ENCODE measurements around the gene MEIKIN.

The MEIKIN gene

GRCh38 chr5:131973089-131973712 lies 27.7 kb upstream of the MEIKIN start:
- DNase-seq = no peak

DNA sequence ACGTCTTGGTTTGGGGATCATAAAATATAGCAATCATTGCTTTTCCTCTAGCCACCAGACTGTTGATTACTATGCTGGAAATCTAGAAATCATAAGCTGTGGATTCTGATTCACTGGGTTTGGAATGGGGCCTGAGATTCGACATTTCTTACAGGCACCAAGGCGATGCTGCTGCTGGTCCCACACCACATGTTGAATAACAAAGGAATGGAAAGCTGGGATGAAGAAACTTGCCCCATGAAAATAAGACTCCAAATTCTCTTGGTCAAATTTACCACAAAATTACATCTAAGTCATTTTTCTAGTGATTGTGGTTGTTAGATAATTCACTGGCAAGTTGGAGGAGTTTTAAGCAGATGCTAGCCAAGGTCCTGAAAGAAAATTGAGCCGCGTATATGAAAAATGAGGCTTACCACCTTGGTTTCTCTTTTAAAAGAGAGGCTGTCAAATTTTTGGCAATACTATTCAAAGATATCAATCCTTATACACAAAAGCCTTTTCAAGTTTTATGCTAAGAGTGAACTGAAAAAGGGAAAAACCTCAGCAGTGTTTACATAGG lies 23.0 kb upstream of the MEIKIN start:
- no peak for DNase-seq

DNA sequence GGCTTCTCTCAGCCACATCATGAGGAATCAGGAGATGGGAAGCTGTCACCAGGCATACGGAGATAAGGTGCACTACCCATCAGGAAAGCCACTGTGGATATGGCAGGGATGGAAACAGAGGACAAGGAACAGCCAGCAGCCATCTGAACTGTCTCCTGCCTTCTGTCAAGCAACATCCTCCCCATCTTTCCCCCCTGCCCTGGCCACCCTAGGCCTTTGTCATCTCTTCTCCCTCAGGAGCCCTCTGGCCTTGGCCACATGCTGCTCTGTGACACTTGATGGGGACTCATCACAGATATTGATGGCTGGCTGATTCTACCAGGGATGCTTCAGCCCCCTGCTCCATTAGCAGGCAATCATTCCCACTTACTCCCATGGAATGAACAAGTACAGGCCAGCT lies 21.1 kb upstream of the MEIKIN start:
- no peak for DNase-seq

DNA sequence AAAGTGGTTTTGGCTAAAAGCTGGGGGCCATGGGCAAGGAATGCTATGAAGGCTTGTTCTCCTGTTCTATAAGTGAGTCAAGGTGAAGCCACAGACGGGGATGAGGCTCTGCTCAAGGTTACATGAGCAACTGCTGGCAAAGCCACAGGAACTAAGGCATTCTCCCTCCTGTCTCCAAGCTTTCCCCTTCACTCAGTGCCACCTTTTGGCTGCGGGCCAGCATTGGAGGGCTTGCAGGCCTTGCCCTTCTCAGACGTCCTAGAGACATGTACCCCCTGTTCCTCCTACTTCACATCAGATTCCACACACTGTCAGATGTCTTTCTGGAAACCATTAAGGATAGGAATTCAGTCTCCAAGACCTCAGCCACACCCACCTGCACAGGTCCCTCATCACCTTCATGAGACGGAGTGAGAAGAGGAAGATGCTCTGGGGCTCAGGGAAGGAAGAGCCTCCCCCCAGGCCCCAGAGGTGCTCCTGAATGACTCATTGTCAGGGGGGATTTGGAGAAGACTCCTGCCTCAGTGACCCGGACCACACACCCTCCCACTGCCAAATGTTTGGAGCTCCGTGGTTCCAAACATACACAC lies 20.5 kb upstream of the MEIKIN start:
- DNase-seq = no peak

DNA sequence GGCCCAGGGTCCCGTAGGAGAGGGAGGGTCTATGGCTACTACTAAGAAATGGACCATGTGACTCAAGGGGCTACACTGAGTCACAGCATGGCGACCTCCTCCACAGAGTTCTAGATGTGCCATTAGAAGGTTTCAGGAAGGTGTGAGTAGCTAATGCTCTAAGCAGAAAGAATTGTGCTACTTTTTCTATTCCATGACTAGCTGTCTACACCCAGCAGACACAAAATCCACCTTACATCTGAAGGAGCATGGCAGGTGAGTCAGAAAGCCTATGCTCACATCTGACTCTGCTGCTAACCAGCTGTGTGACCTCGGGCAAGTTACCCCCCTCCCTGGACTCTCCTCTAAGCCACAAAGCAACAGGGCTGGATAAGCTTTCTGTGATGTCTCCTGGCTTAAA lies 14.4 kb upstream of the MEIKIN start:
- DNase-seq = no peak

DNA sequence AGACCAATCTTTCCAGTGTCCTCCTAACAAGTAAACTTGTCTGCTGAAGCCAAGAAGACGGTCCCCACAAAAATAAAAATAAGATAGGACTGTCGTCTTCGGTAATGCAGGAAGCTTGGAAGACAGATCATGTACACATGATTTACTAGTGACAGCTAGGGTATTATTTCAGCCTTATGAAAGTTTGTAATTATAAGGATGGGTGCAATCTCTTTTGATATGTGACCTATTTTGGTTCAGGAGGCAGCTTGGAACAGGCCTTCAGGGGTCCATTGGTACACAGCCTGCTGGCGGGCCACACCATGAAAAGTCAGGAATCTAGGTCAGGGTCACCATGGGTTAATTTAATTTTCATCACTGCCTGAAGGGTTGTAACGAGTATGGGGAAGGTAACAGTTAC lies 13.7 kb upstream of the MEIKIN start:
- no peak for DNase-seq

GRCh38 chr5:131957721-131958441 lies 12.4 kb upstream of the MEIKIN start:
- no peak for DNase-seq

DNA sequence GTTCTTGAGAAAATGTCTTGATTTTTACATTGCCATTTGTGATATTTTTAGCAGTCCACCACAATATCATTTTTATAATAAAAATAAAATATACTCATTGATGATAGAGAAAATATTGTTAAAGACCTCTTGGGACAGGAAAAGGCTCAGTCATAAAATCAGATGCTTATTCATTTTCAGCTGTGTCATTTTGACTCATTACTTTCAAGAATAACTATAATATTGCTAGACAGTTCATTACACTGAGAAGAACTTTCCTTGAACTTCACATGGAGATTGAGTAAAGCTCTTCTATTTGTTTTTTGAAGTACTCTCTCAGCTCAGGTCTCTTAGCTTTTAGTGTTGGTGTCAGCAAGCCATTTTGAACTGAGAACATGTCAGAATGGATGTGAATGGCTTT lies 8.5 kb upstream of the MEIKIN start:
- no peak for DNase-seq

- DNase-seq = no peak
Observed at GRCh38 chr5:131952301-131952857, 6.9 kb upstream of the MEIKIN start.

DNA sequence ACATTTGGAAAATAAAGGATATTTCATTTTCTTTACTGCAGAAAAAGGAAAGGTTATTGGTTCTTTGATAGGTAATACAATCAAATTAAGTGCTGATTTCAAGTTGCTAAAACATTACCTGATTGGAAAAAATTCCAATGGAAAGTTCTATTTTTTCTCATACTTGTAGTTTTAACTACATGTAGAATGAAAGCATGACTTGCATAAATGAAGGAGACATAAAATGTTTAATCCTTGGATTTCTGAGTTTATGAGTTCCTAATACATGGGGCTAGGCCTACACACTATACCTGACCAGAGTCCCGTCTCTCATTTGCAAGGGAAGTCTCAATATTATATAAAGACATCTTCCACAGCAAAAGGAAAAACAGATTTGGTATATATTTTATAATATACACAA lies 5.2 kb upstream of the MEIKIN start:
- no peak for DNase-seq

GRCh38 chr5:131947445-131947844 lies 2.0 kb upstream of the MEIKIN start:
- DNase-seq = no peak

DNA sequence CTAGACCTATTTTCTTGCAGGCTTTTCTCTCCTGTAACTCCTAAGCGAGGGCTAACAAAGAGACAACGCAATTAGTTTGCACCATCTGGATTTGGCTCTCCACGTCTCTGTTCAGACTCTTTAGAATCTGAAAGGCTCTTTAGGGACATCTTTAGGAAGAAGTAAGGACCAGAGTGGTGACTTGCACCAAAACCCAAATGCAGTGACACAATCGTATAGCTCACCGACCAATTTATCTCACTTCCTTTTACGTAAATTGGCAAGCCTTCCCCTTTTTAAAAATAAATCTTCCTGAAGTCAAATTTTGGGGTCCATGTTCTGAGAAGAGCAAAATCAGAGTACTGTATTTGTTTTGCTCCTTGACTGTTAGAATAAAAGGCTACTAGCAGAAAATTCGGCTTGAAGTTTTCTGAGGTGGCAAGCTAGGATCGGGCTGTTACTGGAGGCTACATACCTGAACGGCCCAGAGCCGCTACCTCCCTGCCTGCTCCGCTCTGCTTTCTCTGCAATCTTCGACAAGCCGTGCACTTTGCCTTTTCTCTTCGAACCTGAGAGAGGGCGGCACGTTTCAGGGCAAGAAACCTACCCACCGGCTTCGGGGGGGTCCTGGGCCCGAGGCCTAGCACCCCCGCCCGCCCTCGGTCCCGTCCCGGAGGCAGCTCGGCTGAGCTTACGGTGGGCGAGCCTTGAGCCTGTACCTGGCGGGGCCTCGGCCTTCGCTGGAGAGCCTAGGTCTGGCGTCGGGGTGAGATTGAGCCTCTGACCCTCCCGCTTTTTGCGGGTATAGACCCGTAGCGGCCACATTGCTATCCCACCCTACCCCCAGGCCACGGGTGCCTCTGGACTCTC lies 537 bp downstream of the MEIKIN start:
- no peak for DNase-seq

GRCh38 chr5:131943916-131944315 lies 1.5 kb downstream of the MEIKIN start:
- no peak for DNase-seq

- no peak for DNase-seq
Observed at GRCh38 chr5:131942016-131942415, 3.4 kb downstream of the MEIKIN start.

DNA sequence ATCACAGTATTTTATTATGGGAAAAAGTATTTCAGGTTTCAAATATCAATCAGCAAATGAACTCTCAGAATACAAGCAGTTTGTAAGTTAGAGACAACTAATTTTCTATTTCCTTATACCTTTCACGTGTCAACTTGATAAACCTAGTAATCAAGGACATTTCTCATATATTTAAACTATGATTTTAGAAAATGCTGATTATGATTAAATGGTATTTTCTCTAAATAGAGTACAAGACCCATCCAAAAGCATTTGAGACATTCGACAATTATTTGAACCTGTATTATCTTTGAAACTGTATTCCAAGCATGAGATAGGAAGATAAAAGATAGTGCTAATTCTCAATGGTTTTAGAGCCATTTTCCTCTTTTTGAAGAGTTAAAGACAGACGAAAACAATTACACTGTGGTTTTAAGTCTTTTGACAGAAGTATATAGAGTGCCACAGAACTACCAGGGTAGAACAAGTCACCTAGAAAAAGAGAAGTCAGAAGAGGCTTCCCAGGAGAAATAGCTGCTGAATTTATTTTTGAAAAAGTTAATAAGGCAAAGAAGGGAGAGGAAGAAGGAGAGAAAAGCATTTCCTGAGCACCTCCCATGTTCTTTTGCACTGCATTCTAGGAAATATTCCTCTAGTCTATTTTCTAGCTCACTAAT lies 5.6 kb downstream of the MEIKIN start:
- no peak for DNase-seq

DNA sequence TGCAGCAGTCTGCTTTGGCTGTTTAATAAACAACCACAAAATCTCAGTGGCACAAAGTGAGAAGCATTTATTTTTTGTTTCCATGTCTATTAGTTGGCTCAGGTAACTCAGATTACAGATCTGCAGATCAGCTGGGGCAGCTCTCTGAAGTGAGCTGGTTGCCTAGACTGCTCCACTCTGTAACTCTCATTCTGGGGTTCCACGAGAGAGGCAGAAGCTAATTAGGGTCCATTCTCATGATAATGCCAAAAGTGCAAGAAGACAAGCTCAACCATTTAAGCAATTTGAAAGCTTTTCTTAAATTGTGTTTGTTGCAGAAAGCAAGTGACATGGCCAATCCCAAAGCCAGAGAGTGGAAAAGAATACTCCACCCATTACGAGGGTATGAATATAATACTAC lies 13.2 kb downstream of the MEIKIN start:
- DNase-seq = no peak

- no peak for DNase-seq
Observed at GRCh38 chr5:131928957-131929356, 16.5 kb downstream of the MEIKIN start.

GRCh38 chr5:131926168-131926567 lies 19.3 kb downstream of the MEIKIN start:
- DNase-seq = no peak

- DNase-seq = no peak
Observed at GRCh38 chr5:131916481-131916880, 29.0 kb downstream of the MEIKIN start.

DNA sequence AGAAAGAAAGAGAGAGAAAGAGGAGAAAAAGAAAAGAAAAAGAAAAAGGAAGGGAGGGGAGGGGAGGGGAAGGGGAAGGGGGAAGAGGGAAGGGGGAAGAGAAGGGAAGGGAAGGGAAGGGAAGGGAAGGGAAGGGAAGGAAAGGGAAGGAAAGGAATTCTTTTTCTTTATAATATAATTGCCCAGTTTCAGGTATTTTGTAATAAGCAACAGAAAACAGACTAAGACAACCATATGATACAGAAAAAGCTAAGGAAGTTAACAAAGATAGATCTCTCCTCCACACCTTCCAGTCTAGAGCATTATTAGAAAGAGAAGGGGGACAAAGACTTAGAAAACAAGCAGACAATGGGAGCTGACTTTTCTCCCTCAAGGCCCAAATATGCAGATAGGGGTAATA lies 31.0 kb downstream of the MEIKIN start:
- DNase-seq = no peak

- DNase-seq = no peak
Observed at GRCh38 chr5:131913603-131914002, 31.9 kb downstream of the MEIKIN start.

- DNase-seq = no peak
Observed at GRCh38 chr5:131906668-131907067, 38.8 kb downstream of the MEIKIN start.

Measured in NCI-H510A treated with DMSO at 0.1 percent for 48 hours (cell line).